ENCODE data around the gene EWSR1.

The EWSR1 gene

GRCh38 chr22:29306835-29307595, 38.9 kb downstream of the EWSR1 start:
- peak; percentile 79 for DNase-seq (ENCODE audit: low read depth)

GRCh38 chr22:29307596-29308147, 39.6 kb downstream of the EWSR1 start:
- DNase-seq (ENCODE audit: low read depth), result no peak

- no peak for DNase-seq (ENCODE audit: low read depth)
Measured at GRCh38 chr22:29308148-29308790, 40.2 kb downstream of the EWSR1 start.

GRCh38 chr22:29308791-29309262, 40.8 kb downstream of the EWSR1 start:
- DNase-seq (ENCODE audit: low read depth), result peak; percentile 73

GRCh38 chr22:29309332-29310064, 41.4 kb downstream of the EWSR1 start:
- no peak for DNase-seq (ENCODE audit: low read depth)

DNA sequence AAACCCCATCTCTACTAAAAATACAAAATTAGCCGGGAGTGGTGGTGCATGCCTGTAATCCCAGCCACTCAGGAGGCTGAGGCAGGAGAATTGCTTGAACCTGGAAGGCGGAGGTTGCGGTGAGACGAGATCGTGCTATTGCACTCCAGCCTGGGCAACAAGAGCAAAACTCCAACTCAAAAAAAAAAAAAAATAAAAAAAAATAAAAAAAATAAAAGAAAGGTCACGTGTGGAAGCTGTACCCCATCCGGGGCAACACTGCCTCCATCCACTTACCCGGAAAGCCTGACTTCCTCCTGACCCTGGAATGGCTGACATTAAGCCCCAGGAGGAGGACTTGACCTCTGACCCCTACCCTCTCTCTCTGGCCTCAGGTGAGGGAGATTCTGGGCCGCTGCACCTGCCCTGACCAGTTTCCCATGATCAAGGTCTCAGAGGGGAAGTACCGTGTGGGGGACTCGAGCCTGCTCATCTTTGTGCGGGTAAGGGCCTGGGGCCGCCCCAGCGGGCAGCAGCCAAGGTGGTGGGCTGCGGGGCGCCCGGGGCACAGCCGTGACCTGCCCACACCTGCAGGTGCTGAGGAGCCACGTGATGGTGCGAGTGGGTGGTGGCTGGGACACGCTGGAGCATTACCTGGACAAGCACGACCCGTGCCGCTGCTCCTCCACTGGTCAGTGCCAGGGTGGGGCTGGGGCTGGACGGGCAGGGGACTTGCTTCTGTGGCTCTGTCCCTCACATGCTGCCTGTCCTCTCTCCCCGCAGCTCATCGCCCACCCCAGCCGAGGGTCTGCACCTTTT, 42.2 kb downstream of the EWSR1 start:
- DNase-seq (ENCODE audit: low read depth), result no peak

DNA sequence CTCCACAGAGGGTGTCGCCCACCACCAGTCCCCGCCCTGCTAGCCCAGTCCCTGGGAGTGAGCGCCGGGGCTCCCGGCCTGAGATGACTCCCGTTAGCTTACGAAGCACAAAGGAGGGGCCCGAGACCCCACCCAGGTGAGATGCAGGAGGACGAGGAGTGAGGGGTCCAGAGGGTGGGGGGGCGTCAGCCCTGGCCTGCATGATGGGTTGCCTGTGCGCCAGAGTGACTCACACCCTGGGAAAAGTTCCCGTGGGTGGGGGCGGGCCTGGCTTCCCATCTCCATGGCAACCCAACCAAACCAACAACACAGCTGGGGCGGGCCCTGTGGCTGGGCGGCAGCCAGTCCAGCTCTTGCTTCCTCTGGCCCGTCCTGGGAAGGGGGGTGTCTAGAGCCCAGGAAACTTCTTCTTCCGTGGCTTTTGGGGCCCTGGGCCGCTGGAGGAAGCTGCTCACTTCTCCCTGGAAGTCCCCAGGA, 42.8 kb downstream of the EWSR1 start:
- peak; percentile 97 for DNase-seq (ENCODE audit: low read depth)

GRCh38 chr22:29311464-29312217, 43.6 kb downstream of the EWSR1 start:
- DNase-seq (ENCODE audit: low read depth), result no peak

DNA sequence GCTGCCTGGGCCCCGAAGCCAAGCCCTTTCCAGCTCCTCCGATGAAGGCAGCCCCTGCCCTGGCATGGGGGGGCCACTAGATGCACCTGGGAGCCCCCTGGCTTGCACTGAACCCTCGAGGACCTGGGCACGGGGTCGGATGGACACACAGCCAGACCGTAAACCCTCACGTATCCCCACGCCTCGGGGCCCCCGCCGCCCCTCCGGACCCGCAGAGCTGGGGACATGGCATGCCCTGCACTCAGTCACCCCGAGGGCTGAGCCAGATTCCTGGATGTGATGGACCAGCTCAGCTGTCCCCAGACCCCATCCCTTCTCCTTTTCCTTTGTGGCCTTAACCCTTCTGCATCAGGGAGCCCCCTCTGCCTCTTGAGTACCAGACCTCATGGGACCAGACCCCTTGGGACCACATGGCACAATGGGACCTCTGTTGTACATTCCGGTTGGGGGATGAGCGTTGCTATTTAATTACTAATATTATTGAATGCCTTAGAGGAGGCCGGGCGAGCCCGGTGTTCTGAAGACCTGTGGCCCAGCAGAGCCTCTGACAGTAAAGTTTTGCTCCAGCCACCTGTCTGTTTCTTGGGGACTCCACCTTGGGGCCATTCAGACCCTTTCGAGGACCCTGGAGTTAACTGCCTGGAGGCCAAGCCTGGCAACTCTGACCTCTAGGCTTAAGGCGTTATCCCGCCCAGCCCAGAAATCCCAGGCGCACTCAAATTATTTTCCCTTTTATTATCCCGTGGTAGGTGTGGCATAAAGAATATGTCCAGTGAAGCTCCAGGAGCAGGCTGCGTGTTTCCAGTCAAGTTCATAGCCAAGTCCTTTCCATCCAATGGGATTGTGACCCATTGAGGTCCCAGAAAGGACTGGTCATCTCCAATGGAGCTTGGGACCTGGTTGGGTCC, 44.4 kb downstream of the EWSR1 start:
- DNase-seq (ENCODE audit: low read depth), result no peak

DNA sequence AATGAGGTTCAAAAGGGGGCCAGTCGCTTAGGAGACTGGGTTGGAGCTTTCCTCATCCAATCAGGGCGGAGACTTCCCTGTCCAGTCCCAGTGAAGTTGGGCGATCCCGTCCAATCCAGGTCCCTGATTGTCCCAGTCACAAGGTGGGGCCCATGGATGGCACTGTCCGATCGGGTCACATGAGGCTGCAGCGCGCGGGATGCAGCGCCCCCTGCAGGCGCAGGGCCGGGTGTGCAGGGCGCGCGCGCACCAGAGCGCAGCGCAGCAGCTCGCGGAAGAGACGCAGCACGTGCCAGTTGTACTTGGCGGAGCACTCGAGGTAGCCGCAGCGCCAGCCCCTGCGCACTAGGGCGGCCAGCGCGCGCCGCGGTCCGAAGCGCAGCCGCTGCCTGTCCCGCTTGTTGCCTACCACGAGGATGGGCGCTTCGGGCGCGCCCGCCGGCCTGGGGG, 45.1 kb downstream of the EWSR1 start:
- DNase-seq (ENCODE audit: low read depth), result peak; percentile 45

- no peak for DNase-seq (ENCODE audit: low read depth)
Measured at GRCh38 chr22:29313576-29314466, 45.8 kb downstream of the EWSR1 start.

DNA sequence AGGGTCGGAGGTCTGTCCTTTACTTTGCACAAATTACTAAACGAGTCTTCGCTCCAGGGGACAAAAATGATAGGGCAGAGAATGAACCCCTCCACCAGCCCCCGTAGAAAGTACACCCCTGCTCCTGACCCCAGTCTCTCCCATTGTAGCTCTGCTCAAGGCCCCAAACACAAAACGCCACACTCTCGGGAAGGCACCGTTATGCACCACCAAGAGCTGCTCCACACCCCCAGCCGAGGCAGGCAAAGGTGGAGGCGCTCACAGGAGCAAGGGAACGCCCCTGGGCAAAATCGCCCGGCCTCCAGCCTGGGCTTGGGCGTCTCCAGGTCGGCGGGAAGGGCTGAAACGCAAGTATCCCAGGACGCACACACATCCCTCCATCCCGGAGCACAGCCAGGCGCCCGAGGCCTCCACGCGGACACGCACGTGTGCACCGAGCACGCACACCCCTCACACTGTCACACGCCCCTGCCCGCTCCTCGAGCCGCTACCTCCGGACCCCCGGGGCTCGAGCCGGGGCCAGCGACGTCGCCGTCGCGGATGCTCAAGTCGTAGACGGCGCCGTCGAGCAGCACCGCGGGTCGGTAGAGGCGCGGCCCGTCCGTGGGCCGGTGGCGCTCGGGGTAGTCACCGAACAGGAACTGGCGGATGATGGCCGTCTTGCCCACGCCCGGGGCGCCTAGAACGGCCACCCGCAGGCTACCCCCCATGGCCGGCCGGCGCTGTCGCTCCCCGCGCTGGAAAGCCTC, 46.6 kb downstream of the EWSR1 start:
- DNase-seq (ENCODE audit: low read depth), result no peak

DNA sequence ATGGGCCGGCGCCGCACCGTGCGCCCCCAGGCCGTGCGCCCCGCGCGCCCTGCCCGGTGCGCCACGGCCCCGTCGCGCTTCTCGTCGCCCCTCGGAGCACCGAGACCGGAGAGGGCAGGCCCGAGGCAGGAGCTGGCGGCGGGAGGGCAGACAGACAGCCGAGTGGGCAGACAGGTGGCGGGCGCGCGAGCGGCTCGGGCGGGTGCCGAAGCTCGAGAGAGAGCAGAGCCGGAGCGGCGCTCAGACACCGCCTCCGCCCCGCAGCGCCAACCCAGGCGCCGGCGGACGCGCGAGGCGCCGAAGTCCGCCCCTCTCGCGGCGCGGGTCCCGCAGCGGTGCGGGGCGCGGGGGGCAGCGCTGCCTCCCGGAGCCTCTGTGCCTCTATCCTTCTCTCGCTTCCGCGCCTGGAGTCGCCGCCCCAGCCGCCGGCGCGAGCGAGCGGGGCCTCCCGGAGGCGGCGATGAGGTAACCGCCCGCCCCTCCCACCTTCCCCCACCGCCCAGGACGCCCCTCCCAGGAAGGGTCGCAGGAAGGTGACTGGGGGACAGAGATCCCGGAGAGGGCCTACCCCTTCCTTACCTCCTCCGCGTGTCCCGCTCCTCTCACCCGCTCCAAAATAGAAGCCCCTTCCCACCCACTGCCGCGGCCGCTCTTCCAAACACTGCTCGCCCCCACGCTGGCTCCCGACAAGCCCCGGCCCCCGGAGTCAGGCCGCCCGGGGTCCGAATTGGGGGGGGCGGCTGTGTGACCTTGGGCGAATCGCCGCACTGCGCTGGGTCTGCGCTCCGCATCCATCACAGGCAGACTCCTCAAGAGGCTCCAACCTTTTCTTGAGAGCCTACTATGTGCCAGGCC, 47.4 kb downstream of the EWSR1 start, which contains the start of gene RASL10A:
Gene RASL10A (minus strand): TSS at position 412 of the 855 bp plus-strand sequence. CDS start 451 bp downstream, outside the sequence.
- no peak for DNase-seq (ENCODE audit: low read depth)

GRCh38 chr22:29316141-29316828, 48.2 kb downstream of the EWSR1 start:
- no peak for DNase-seq (ENCODE audit: low read depth)

DNA sequence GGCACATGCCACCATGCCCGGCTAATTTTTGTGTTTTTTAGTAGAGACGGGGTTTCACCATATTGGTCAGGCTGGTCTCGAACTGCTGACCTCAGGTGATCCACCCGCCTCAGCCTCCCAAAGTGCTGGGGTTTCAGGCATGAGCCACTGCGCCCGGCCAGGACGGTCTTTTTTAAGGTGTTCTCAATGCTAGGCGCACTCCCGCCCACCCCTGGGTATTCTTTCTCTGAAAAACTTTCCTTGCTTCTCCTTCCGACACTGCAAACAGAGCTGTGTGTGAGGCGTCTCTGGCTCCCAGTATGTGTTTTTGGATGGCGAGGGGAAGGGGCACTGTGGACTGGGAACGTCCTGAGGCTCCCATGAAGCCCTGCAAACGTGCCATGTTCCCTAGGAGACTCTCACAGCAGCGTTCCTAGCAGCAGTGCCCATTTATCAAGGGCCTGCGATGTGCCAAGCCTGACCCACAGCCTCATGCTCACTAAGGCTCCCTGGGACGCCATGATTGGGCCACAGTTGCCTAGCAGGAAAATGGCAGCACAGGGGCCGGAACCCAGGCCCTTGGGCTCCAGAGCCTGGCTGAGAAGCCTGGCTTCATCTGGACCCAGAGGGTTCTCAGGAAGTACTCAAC, 49.9 kb downstream of the EWSR1 start:
- no peak for DNase-seq (ENCODE audit: low read depth)

DNA sequence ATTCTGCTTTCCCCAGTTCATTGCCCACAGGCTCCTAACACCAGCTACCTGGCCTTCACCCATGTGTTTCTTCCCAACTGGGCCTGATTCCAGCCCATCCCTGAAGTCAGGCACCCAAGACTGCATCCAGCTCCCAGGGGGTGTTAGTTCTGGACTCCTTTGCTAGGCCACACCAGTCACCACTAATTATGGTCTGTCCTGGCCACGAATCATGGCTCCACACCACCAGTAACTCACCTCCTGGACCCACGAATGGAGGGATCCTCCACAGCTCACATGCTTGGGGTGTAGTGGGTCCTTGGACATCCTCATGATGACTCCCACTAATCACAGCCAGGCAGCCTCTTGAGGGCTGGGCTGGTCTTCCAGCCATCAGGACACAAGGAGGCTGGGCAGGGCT, 51.0 kb downstream of the EWSR1 start:
- DNase-seq (ENCODE audit: low read depth), result no peak

Measured in iris pigment epithelial cell (primary cell).